IMR-90 (cell line): ENCODE data around the gene CDK18. TPM values are rescaled to one million over a fixed set of nuclear protein-coding genes. Genes with fewer than 3 reads are reported as not detected.

Experiments used
- ATAC-seq: fragments of 200-7000 bp; cut with Tn5 transposase; 2 replicates; pipeline ENCODE4 v1.9.1; 2020; ENCODE audit warnings: low read depth, mild to moderate bottlenecking, moderate library complexity
- BruUV-seq: library from RNA; stranded (reverse); fragments of 400-500 nt; replicated peaks from 2 replicates; lab custom pipeline; 2021; lab: Mats Ljungman, UMichigan
- CTCF ChIA-PET: fragments of 300-600 bp; formaldehyde crosslinking; extraction: SDS; loops from one replicate; lab custom pipeline; 2021; ENCODE audit warnings: antibody characterized with exemption; lab: Yijun Ruan, JAX
- POLR2A ChIA-PET: fragments of 300-600 bp; sonication (Branson Sonifier 250); formaldehyde crosslinking; loops from one replicate; lab custom pipeline; 2022; ENCODE audit warnings: antibody characterized with exemption; ENCODE audit not compliant: unreplicated experiment; lab: Charles Lee
- DNase-seq: peaks from one replicate; pipeline ENCODE4 v3.0.0; 2013
- H2AFZ ChIP-seq: replicated peaks from 2 replicates; pipeline ENCODE3; 2013; ENCODE audit warnings: low read length, mild to moderate bottlenecking; ENCODE audit not compliant: poor library complexity
- H2AK5ac ChIP-seq: 2 replicates; pipeline ENCODE4 v1.6.1; 2013; ENCODE audit warnings: low read depth, low read length, inconsistent platforms
- H2AK9ac ChIP-seq: replicated peaks from 2 replicates; pipeline ENCODE3; 2013; ENCODE audit warnings: mild to moderate bottlenecking, low read depth, low read length, moderate library complexity; ENCODE audit not compliant: poor library complexity
- H2BK120ac ChIP-seq: 2 replicates; pipeline ENCODE4 v1.6.1; 2013; ENCODE audit warnings: low read depth, low read length, inconsistent platforms
- H2BK15ac ChIP-seq: 3 replicates; pipeline ENCODE4 v1.6.1; 2013; ENCODE audit warnings: low read depth, low read length, inconsistent platforms
- H2BK20ac ChIP-seq: 2 replicates; pipeline ENCODE4 v1.6.1; 2013; ENCODE audit warnings: low read depth, mild to moderate bottlenecking, inconsistent platforms, low read length, moderate library complexity
- H2BK5ac ChIP-seq: 2 replicates; pipeline ENCODE4 v1.6.1; 2013; ENCODE audit warnings: mild to moderate bottlenecking, low read depth, low read length, inconsistent platforms; ENCODE audit not compliant: poor library complexity, severe bottlenecking
- H3K14ac ChIP-seq: replicated peaks from 2 replicates; pipeline ENCODE4 v1.6.1; 2013; ENCODE audit warnings: low read depth, low read length, inconsistent platforms
- H3K18ac ChIP-seq: 2 replicates; pipeline ENCODE4 v1.6.1; 2013; ENCODE audit warnings: low read depth, low read length, control low read depth
- H3K23ac ChIP-seq: 2 replicates; pipeline ENCODE4 v1.6.1; 2013; ENCODE audit warnings: low read depth, low read length, inconsistent platforms
- H3K27ac ChIP-seq: 2 replicates; pipeline ENCODE4 v1.5.1; 2013; ENCODE audit warnings: mild to moderate bottlenecking, control low read depth, low read length; ENCODE audit not compliant: insufficient read depth
- H3K27me3 ChIP-seq: 2 replicates; pipeline ENCODE4 v1.6.1; 2013; ENCODE audit warnings: low read length; ENCODE audit not compliant: control insufficient read depth, insufficient read depth
- H3K36me3 ChIP-seq: 2 replicates; pipeline ENCODE4 v1.6.1; 2013; ENCODE audit warnings: low read length, mixed read lengths; ENCODE audit not compliant: control insufficient read depth, insufficient read depth
- H3K4ac ChIP-seq: 2 replicates; pipeline ENCODE4 v1.6.1; 2013; ENCODE audit warnings: low read depth, low read length, inconsistent platforms
- H3K4me1 ChIP-seq: 2 replicates; pipeline ENCODE4 v1.6.1; 2013; ENCODE audit warnings: low read length, mixed read lengths; ENCODE audit not compliant: control insufficient read depth, insufficient read depth
- H3K4me2 ChIP-seq: 2 replicates; pipeline ENCODE4 v1.6.1; 2013; ENCODE audit warnings: low read depth, mild to moderate bottlenecking, control low read depth, low read length, moderate library complexity
- H3K4me3 ChIP-seq: 2 replicates; pipeline ENCODE4 v1.5.1; 2013; ENCODE audit warnings: low read depth, mild to moderate bottlenecking, control low read depth, low read length, moderate library complexity; ENCODE audit not compliant: insufficient read depth
- H3K56ac ChIP-seq: 2 replicates; pipeline ENCODE4 v1.6.1; 2013; ENCODE audit warnings: low read length, inconsistent platforms; ENCODE audit not compliant: insufficient read depth; ENCODE audit errors: extremely low read depth
- H3K79me1 ChIP-seq, 2 experiments: 2 replicates each; pipeline ENCODE4 v1.6.1; 2013; ENCODE audit warnings: low read length in 2 of 2, inconsistent platforms in 1 of 2, low read depth in 1 of 2
- H3K9ac ChIP-seq: 2 replicates; pipeline ENCODE4 v1.6.1; 2013; ENCODE audit warnings: low read depth, low read length, control low read depth
- H3K9me1 ChIP-seq: 2 replicates; pipeline ENCODE4 v1.6.1; 2013; ENCODE audit warnings: low read length, inconsistent platforms; ENCODE audit not compliant: insufficient read depth
- H3K9me3 ChIP-seq: 2 replicates; pipeline ENCODE4 v1.6.1; 2013; ENCODE audit warnings: low read length; ENCODE audit not compliant: control insufficient read depth, insufficient read depth
- H4K20me1 ChIP-seq: 2 replicates; pipeline ENCODE4 v1.6.1; 2013; ENCODE audit warnings: low read length, inconsistent platforms; ENCODE audit not compliant: insufficient read depth
- H4K5ac ChIP-seq: 2 replicates; pipeline ENCODE4 v1.6.1; 2013; ENCODE audit warnings: mild to moderate bottlenecking, low read depth, low read length, control low read depth
- H4K8ac ChIP-seq, 2 experiments: 2 replicates each; pipeline ENCODE4 v1.6.1; 2013; ENCODE audit warnings: low read depth in 2 of 2, low read length in 2 of 2, control low read depth in 1 of 2, inconsistent platforms in 1 of 2
- H4K91ac ChIP-seq: 2 replicates; pipeline ENCODE4 v1.6.1; 2013; ENCODE audit warnings: low read depth, low read length, inconsistent platforms; ENCODE audit not compliant: insufficient read depth
- BHLHE40 ChIP-seq: fragments of 150-350 bp; IDR thresholded peaks from 2 replicates; pipeline ENCODE4 v1.6.1; 2016; ENCODE audit warnings: mild to moderate bottlenecking, low read depth, low read length
- CEBPB ChIP-seq: IDR thresholded peaks from 2 replicates; pipeline ENCODE4 v1.6.1; 2012; ENCODE audit warnings: low read depth, low read length, improper control_type of control experiment
- CHD1 ChIP-seq: IDR thresholded peaks from 2 replicates; pipeline ENCODE4 v1.6.1; 2012; ENCODE audit warnings: low read depth, low read length, improper control_type of control experiment
- FOS ChIP-seq: fragments of 150-350 bp; IDR thresholded peaks from 2 replicates; pipeline ENCODE4 v1.6.1; 2016; ENCODE audit warnings: low read depth, low read length
- MAFK ChIP-seq: IDR thresholded peaks from 2 replicates; pipeline ENCODE4 v1.6.1; 2012; ENCODE audit warnings: low read depth, low read length, improper control_type of control experiment
- MAZ ChIP-seq: IDR thresholded peaks from 2 replicates; pipeline ENCODE4 v1.6.1; 2012; ENCODE audit warnings: low read depth, mild to moderate bottlenecking, low read length, improper control_type of control experiment, moderate library complexity, borderline replicate concordance
- NFE2L2 ChIP-seq: fragments of 150-350 bp; IDR thresholded peaks from 2 replicates; pipeline ENCODE4 v1.6.1; 2016; ENCODE audit warnings: low read depth, mild to moderate bottlenecking, low read length
- POLR2A ChIP-seq: IDR thresholded peaks from 2 replicates; pipeline ENCODE4 v1.6.1; 2012; ENCODE audit warnings: mild to moderate bottlenecking, low read depth, low read length
- RAD21 ChIP-seq: IDR thresholded peaks from 2 replicates; pipeline ENCODE4 v1.6.1; 2012; ENCODE audit warnings: low read length, improper control_type of control experiment
- RFX5 ChIP-seq: IDR thresholded peaks from 2 replicates; pipeline ENCODE4 v1.8.0; 2012; ENCODE audit warnings: low read depth, mild to moderate bottlenecking, low read length, moderate library complexity
- SMC3 ChIP-seq: fragments of 150-350 bp; IDR thresholded peaks from 2 replicates; pipeline ENCODE4 v1.6.1; 2016; ENCODE audit warnings: low read depth, mild to moderate bottlenecking, antibody characterized with exemption, low read length, moderate library complexity
- WGBS, 2 experiments: methylation state at CpG; one replicate each; pipeline versions ENCODE4 v1.1.5 to v1.1.7; 2013; ENCODE audit warnings: missing lambda C conversion rate in 2 of 2; ENCODE audit not compliant: insufficient read length in 1 of 2; ENCODE audit errors: extremely low coverage in 2 of 2; 5-methylcytosine and 5-hydroxymethylcytosine counted together
- dilution Hi-C: fragments of 300-500 bp; cut with HindIII; formaldehyde crosslinking; loops from one replicate; pipeline ENCODE4 v1.14.3; 2018; ENCODE audit warnings: low sequenced_read_pairs; ENCODE audit not compliant: unreplicated experiment
- in situ Hi-C: fragments of 300-500 bp; cut with MboI; formaldehyde crosslinking; loops from 3 replicates; pipeline ENCODE4 v1.14.3; 2019; ENCODE audit warnings: low sequenced_read_pairs, inconsistent platforms, mixed read lengths
- intact Hi-C: fragments of 100-400 bp; cut with micrococcal nuclease; formaldehyde crosslinking; loops from 2 replicates; pipeline ENCODE4 v1.10.0; 2022
- polyA plus RNA-seq, 3 experiments: library from polyadenylated mRNA; depleted of rRNA; stranded (reverse); fragments of >200 nt; gene quantifications; 2 replicates each; pipeline ENCODE4 v1.2.3, GENCODE V29; 2012; ENCODE audit warnings: low replicate concordance in 1 of 3
- total RNA-seq: library from RNA; depleted of rRNA; stranded (reverse); fragments of >200 nt; gene quantifications from 2 replicates; pipeline ENCODE4 v1.2.3, GENCODE V29; 2012
- TF ChIP-seq, protein P1 (sequence below): conservative IDR thresholded peaks from 2 replicates; pipeline ENCODE4 v1.5.1; 2012; ENCODE audit warnings: mild to moderate bottlenecking, low read depth, low read length, improper control_type of control experiment
- TF ChIP-seq, protein P2 (sequence below): fragments of 150-350 bp; IDR thresholded peaks from 2 replicates; pipeline ENCODE4 v1.6.1; 2017; ENCODE audit warnings: mild to moderate bottlenecking, antibody characterized with exemption, low read length, low read depth
- TF ChIP-seq, protein P3 (sequence below): fragments of 150-350 bp; IDR thresholded peaks from 2 replicates; pipeline ENCODE4 v1.6.1; 2016; ENCODE audit warnings: low read depth, mild to moderate bottlenecking, low read length, moderate library complexity, borderline replicate concordance

CDK18 gene
- total and polyA plus RNA-seq, 2 of the 4 experiments (the other 2 are of a cell fraction): 0.18 to 0.48 TPM

DNA sequence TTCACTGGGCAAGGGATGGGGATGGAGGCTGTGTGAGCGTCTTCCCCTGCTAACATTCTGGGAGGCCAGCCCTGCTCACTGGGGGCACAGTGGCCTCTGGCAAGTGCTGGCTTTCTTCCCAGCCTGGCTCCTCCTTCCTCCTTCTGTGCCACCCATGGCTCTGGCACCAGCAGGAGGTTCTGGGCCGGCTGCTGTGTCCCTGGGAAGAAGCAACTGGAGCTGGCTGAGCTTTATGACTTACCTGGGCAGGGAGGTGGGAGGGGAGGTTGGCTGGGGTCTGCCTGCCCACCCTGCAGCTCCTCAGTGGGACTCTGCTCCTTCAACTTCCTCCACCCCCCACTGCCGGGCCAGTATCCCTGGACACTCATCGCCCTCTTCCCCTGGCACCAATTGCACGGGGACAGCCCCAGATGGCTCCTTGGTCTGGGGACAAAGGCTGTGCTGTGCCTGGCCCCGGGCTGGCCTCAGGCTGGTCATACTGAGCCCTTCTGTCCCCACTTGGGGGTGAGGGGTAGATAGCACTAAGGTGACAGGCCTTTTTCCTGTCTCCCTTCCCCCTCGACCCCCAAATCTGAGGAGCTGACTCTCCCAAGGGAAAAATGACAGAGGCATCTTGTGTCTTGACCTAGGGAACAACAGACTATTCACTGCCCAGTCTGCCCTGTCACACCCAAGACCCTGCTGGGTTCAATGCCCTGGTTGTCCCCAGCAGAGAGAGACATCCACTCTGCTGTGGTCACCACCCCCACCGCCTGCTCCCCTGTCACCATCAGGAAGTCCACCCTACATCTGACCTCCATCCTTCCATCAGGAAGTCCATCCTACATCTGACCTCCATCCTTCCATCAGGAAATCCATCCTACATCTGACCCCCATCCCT is 14.4 kb downstream of the CDK18 start:
- Histone ChIP-seq H3K27ac (no peak overlapping the region), H4K5ac (no peak overlapping the region), H3K4me2 (no peak overlapping the region), H2AK9ac (no peak overlapping the region), H2BK5ac (no peak overlapping the region), H3K79me1 (no peaks in the 10 kb centered on the region), H3K27me3 (peaks cover 47% of the 10 kb centered on the region), H3K36me3 (no peaks in the 10 kb centered on the region), H4K91ac (no peak overlapping the region), H3K9ac (no peak overlapping the region), H2AK5ac (no peak overlapping the region), H3K4me1 (peaks cover 3% of the 10 kb centered on the region; the same call in 1 of the 2 replicates), H3K23ac (no peak overlapping the region; the same call in 1 of the 2 replicates), H3K56ac (no peak overlapping the region), H3K9me3 (no peaks in the 10 kb centered on the region), H2BK15ac (no peak overlapping the region), H4K20me1 (no peaks in the 10 kb centered on the region; the same call in 1 of the 2 replicates), H3K14ac (no peak overlapping the region), H2BK120ac (no peak overlapping the region), H3K18ac (no peak overlapping the region), H3K4me3 (no peak overlapping the region), H2BK20ac (no peak overlapping the region), H3K9me1 (no peaks in the 10 kb centered on the region), H2AFZ (no peak overlapping the region), H4K8ac (no peak overlapping the region), H3K4ac (no peak overlapping the region)
- WGBS, 2 experiments: 21% methylated on average over 2 of the region's 8 CpGs; no CpG with 5 or more reads in 1 of the 2 experiments
- no peak for DNase-seq
- ChIA-PET POLR2A (no interaction called here), CTCF (interaction anchor here (0.6 to 1.4 kb wide), 4 partner anchors 34 to 259 kb away, joined by 3 to 4 read pairs (median 3); no protein-coding TSS in a partner anchor)
- TF ChIP-seq MAFK: no peak
- TF ChIP-seq CHD1: no peak
- no peak for TF ChIP-seq CEBPB
- TF ChIP-seq BHLHE40: no peak
- TF ChIP-seq FOS: no peak
- TF ChIP-seq, protein P1, sequence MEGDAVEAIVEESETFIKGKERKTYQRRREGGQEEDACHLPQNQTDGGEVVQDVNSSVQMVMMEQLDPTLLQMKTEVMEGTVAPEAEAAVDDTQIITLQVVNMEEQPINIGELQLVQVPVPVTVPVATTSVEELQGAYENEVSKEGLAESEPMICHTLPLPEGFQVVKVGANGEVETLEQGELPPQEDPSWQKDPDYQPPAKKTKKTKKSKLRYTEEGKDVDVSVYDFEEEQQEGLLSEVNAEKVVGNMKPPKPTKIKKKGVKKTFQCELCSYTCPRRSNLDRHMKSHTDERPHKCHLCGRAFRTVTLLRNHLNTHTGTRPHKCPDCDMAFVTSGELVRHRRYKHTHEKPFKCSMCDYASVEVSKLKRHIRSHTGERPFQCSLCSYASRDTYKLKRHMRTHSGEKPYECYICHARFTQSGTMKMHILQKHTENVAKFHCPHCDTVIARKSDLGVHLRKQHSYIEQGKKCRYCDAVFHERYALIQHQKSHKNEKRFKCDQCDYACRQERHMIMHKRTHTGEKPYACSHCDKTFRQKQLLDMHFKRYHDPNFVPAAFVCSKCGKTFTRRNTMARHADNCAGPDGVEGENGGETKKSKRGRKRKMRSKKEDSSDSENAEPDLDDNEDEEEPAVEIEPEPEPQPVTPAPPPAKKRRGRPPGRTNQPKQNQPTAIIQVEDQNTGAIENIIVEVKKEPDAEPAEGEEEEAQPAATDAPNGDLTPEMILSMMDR: no peak
- no peak for TF ChIP-seq RFX5
- TF ChIP-seq POLR2A: no peak
- TF ChIP-seq SMC3: no peak
- TF ChIP-seq RAD21: no peak
- no peak for TF ChIP-seq NFE2L2
- TF ChIP-seq, protein P2, sequence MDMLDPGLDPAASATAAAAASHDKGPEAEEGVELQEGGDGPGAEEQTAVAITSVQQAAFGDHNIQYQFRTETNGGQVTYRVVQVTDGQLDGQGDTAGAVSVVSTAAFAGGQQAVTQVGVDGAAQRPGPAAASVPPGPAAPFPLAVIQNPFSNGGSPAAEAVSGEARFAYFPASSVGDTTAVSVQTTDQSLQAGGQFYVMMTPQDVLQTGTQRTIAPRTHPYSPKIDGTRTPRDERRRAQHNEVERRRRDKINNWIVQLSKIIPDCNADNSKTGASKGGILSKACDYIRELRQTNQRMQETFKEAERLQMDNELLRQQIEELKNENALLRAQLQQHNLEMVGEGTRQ: no peak
- no peak for TF ChIP-seq MAZ
- TF ChIP-seq, protein P3, sequence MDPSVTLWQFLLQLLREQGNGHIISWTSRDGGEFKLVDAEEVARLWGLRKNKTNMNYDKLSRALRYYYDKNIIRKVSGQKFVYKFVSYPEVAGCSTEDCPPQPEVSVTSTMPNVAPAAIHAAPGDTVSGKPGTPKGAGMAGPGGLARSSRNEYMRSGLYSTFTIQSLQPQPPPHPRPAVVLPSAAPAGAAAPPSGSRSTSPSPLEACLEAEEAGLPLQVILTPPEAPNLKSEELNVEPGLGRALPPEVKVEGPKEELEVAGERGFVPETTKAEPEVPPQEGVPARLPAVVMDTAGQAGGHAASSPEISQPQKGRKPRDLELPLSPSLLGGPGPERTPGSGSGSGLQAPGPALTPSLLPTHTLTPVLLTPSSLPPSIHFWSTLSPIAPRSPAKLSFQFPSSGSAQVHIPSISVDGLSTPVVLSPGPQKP: no peak
- dilution Hi-C loops (no loop called here), intact Hi-C loops (no loop called here), in situ Hi-C loops (no loop called here)
- no peak for ATAC-seq
- BruUV-seq: no TSS peak
